Transverse colon (tissue), 4 donors: ENCODE data around the gene PRB3. TPM values are rescaled to one million over a fixed set of nuclear protein-coding genes. Genes with fewer than 3 reads are reported as not detected.

Experiments used
- DNase-seq: peaks from one replicate; pipeline ENCODE4 v3.0.0-alpha.2; 2019
- H3K27ac ChIP-seq, 4 donors: fragments of 200-600 bp; sonication (generic); 2 replicates each; pipeline ENCODE4 v1.5.1; 2016 to 2018; ENCODE audit warnings: inconsistent platforms in 4 of 4
- H3K27me3 ChIP-seq: fragments of 200-600 bp; sonication (generic); 2 replicates; pipeline ENCODE4 v1.5.1; 2017; ENCODE audit warnings: inconsistent platforms
- H3K36me3 ChIP-seq, 4 donors: fragments of 200-600 bp; sonication (generic); 2 replicates each; pipeline ENCODE4 v1.5.1; 2017 to 2019; ENCODE audit warnings: inconsistent platforms in 4 of 4
- H3K4me1 ChIP-seq, 4 donors: fragments of 200-600 bp; sonication (generic); 2 replicates each; pipeline ENCODE4 v1.5.1; 2017 to 2020; ENCODE audit warnings: inconsistent platforms in 4 of 4
- H3K4me3 ChIP-seq, 4 donors: fragments of 200-600 bp; sonication (generic); 1 replicate in 1 of 4; 2 replicates in 3 of 4; pipeline versions ENCODE4 v1.5.1 to v1.6.1; 2017 to 2019; ENCODE audit warnings: inconsistent platforms in 4 of 4
- H3K9me3 ChIP-seq, 2 donors: fragments of 200-600 bp; sonication (generic); 2 replicates each; pipeline ENCODE4 v1.5.1; 2017 to 2019; ENCODE audit warnings: inconsistent platforms in 2 of 2
- EP300 ChIP-seq: sonication (generic); formaldehyde crosslinking; IDR thresholded peaks from one replicate; pipeline ENCODE4 v1.6.1; 2017; ENCODE audit warnings: antibody characterized with exemption, low read depth
- POLR2A ChIP-seq: fragments of 450-650 bp; IDR thresholded peaks from one replicate; pipeline ENCODE4 v1.6.1; 2016; ENCODE audit warnings: antibody characterized with exemption, mild to moderate bottlenecking, moderate library complexity
- POLR2AphosphoS5 ChIP-seq, 3 donors: sonication (generic); formaldehyde crosslinking; IDR thresholded peaks; one replicate each; pipeline ENCODE4 v1.6.1; 2016; ENCODE audit warnings: antibody characterized with exemption in 3 of 3
- WGBS, 2 donors: methylation state at CpG; one replicate each; pipeline ENCODE4 v1.1.5; 2018; ENCODE audit warnings: low coverage in 1 of 2; 5-methylcytosine and 5-hydroxymethylcytosine counted together
- in situ Hi-C, 4 donors: fragments of 200-750 bp; cut with MboI; loops; one replicate each; pipeline versions ENCODE4 v1.15.0 to v1.15.1; 2017; ENCODE audit warnings: low sequenced_read_pairs in 3 of 4, low pct_ligation_motif_present in 1 of 4, low pct_unique_long_range_greater_than_20kb in 1 of 4
- intact Hi-C: fragments of 100-400 bp; cut with DNase I; formaldehyde crosslinking; loops from one replicate; pipeline ENCODE4 v1.15.1; 2023; ENCODE audit warnings: low total_unique reads
- total RNA-seq, 4 donors: library from RNA; depleted of rRNA; stranded (reverse); fragments of >200 nt; gene quantifications; one replicate each; pipeline ENCODE4 v1.1.0, GENCODE V29; 2016
- TF ChIP-seq, protein P1 (sequence below), 5 experiments: fragments of 200-600 bp in 3 of 5; fragments of 450-650 bp in 2 of 5; sonication (generic) in 3 of 5; IDR thresholded peaks; 1 replicate in 2 of 5; 2 replicates in 3 of 5; pipeline ENCODE4 v1.5.1; 2016 to 2017; ENCODE audit warnings: antibody characterized with exemption in 5 of 5, inconsistent platforms in 3 of 5, mild to moderate bottlenecking in 2 of 5, moderate library complexity in 1 of 5

Gene PRB3
- total RNA-seq, 4 donors from 2014 or later = not detected

DNA sequence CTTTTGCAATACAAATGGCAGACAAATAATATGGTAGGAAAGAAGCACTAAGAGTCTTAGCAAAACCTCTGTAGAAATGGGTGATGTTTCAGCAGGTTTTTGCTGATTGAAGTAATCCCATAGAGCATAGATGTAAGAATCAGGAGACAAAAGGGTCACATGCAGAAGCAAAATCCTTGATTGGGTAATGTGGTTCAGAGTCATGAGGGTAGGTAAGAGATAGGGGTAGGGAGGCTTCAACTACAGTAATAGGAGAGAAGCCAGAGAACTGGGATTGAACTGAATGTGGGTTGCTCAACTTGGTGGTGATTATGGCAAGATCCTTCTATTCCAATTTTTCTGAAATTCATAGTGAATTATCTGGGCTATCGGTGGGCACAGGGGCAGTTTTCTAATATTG is 5.0 kb downstream of the PRB3 start:
- H3K4me1 ChIP-seq = no peaks in the 10 kb centered on the region
- no peak for TF ChIP-seq POLR2A
- TF ChIP-seq POLR2AphosphoS5 (IDR thresholded peaks at IDR 0.05) = no peak
- TF ChIP-seq EP300 = no peak
- TF ChIP-seq, protein P1, sequence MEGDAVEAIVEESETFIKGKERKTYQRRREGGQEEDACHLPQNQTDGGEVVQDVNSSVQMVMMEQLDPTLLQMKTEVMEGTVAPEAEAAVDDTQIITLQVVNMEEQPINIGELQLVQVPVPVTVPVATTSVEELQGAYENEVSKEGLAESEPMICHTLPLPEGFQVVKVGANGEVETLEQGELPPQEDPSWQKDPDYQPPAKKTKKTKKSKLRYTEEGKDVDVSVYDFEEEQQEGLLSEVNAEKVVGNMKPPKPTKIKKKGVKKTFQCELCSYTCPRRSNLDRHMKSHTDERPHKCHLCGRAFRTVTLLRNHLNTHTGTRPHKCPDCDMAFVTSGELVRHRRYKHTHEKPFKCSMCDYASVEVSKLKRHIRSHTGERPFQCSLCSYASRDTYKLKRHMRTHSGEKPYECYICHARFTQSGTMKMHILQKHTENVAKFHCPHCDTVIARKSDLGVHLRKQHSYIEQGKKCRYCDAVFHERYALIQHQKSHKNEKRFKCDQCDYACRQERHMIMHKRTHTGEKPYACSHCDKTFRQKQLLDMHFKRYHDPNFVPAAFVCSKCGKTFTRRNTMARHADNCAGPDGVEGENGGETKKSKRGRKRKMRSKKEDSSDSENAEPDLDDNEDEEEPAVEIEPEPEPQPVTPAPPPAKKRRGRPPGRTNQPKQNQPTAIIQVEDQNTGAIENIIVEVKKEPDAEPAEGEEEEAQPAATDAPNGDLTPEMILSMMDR (IDR thresholded peaks at IDR 0.05) = no peak
- no peak overlapping the region for H3K27ac ChIP-seq
- in situ Hi-C loops = no loop called here
- peaks cover 4 to 5% of the 10 kb centered on the region in 2 donors for H3K9me3 ChIP-seq
- 80 to 100% methylated on average over 1 of the region's 1 CpG for WGBS, 2 donors
- no peaks in the 10 kb centered on the region for H3K36me3 ChIP-seq
- no peak for DNase-seq
- no peak overlapping the region for H3K4me3 ChIP-seq
- no peaks in the 10 kb centered on the region for H3K27me3 ChIP-seq
- intact Hi-C loops = no loop called here

- no peaks in the 10 kb centered on the region for H3K4me1 ChIP-seq
These were observed 23.0 kb downstream of the PRB3 start for GRCh38 chr12:11246489-11246888.

DNA sequence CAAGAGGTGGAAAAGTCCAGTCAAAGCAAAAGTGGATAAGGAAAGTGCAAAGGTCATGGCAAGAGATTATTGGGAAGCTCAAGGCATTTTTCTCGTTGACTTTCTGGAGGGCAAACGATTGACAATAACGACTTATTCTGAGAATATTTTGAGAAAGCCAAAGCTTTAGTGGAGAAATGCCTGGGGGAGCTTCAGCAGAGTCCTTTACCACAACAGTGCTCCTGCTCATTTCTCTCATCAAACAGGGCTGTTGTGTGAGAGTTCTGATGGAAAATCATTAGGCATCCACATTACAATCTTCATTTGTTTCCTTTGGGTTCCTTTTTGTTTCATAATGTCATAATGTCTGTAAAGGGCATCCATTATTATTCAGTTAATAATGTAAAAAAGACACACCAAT is 26.9 kb downstream of the PRB3 start:
- Histone ChIP-seq H3K4me1 (no peaks in the 10 kb centered on the region), H3K4me3 (no peak overlapping the region), H3K27me3 (no peaks in the 10 kb centered on the region), H3K36me3 (no peaks in the 10 kb centered on the region), H3K27ac (no peak overlapping the region), H3K9me3 (no peaks in the 10 kb centered on the region)
- TF ChIP-seq, protein P1 (IDR thresholded peaks at IDR 0.05) = no peak
- TF ChIP-seq POLR2AphosphoS5 (IDR thresholded peaks at IDR 0.05) (no peak), EP300 (no peak), POLR2A (no peak)
- in situ Hi-C loops = loop anchor here in 1 of 4 donors (25.0 kb wide), 1 partner anchor 245 kb away; no protein-coding TSS in a partner anchor
- WGBS, 2 donors = 56 to 81% methylated on average over 3 of the region's 3 CpGs
- DNase-seq = no peak
- intact Hi-C loops = no loop called here

More at GRCh38 chr12:11246489-11246888, 23.0 kb downstream of the PRB3 start:
- Histone ChIP-seq H3K27me3 (no peaks in the 10 kb centered on the region), H3K36me3 (no peaks in the 10 kb centered on the region), H3K27ac (no peak overlapping the region), H3K4me3 (no peak overlapping the region), H3K9me3 (no peaks in the 10 kb centered on the region)
- DNase-seq = no peak
- intact Hi-C loops = no loop called here
- WGBS, 2 donors = 66 to 89% methylated on average over 1 of the region's 1 CpG
- TF ChIP-seq POLR2A = no peak
- TF ChIP-seq, protein P1 (IDR thresholded peaks at IDR 0.05) = no peak
- TF ChIP-seq EP300 = no peak
- TF ChIP-seq POLR2AphosphoS5 (IDR thresholded peaks at IDR 0.05) = no peak
- in situ Hi-C loops = loop anchor here in 1 of 4 donors (25.0 kb wide), 1 partner anchor 241 kb away; no protein-coding TSS in a partner anchor

DNA sequence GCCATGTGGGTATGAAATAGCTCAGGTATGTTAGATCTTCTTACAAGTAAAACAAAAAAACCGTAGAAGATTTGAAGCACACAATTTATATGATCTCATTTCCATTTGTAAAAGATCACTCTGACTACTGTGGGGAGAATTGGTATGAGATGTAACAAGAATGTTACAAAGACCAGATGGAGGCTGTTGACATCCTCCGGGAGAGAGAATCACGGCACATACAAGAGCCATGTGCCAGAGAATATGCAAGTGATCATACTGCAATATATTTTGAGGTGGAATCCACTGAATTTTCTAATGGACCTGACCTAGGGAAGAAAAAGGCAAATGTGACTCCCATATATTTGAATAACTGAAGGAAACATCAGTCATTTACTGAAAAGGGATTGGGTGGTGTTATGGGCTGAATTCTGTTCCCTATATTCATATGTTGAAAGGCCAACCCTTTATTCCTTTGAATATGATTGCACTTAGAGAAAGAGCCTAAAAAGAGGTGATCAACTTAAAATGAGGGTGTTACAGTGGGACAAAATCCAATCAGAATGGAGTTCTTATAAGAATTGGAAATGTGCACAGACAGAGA is 29.1 kb downstream of the PRB3 start:
- in situ Hi-C loops = loop anchor here in 1 of 4 donors (25.0 kb wide), 1 partner anchor 247 kb away; no protein-coding TSS in a partner anchor
- Histone ChIP-seq H3K27ac (no peak overlapping the region), H3K4me3 (no peak overlapping the region), H3K9me3 (no peaks in the 10 kb centered on the region), H3K27me3 (no peaks in the 10 kb centered on the region), H3K36me3 (no peaks in the 10 kb centered on the region), H3K4me1 (no peaks in the 10 kb centered on the region)
- intact Hi-C loops = no loop called here
- TF ChIP-seq, protein P1 (IDR thresholded peaks at IDR 0.05) = no peak
- no peak for TF ChIP-seq POLR2AphosphoS5 (IDR thresholded peaks at IDR 0.05)
- no peak for TF ChIP-seq POLR2A
- no peak for TF ChIP-seq EP300
- 68 to 81% methylated on average over 3 of the region's 3 CpGs for WGBS, 2 donors
- DNase-seq = no peak
